ENCODE results near the gene WBP11.
A peak's percentile ranks its signal among the peaks of the same experiment; 100 is the strongest.

Gene WBP11

GRCh38 chr12:14803011-14803829 is at the start of gene WBP11, which contains the start of gene C12orf60:
Gene WBP11, minus strand, starts transcription at chr12:14803478. Its CDS starts 2,095 bp downstream, at chr12:14801383.
Gene C12orf60, plus strand, starts transcription at chr12:14803670. Its CDS starts 19,266 bp downstream, at chr12:14822936.
- peak; percentile 97 for DNase-seq (ENCODE audit: low read depth)

- DNase-seq (ENCODE audit: low read depth): no peak
Measured at GRCh38 chr12:14852880-14853279, 49.6 kb upstream of the WBP11 start.

GRCh38 chr12:14850929-14851663 is 47.8 kb upstream of the WBP11 start:
- DNase-seq (ENCODE audit: low read depth): no peak

- DNase-seq (ENCODE audit: low read depth): no peak
Measured at GRCh38 chr12:14849661-14850060, 46.4 kb upstream of the WBP11 start.

- no peak for DNase-seq (ENCODE audit: low read depth)
Measured at GRCh38 chr12:14846876-14847580, 43.8 kb upstream of the WBP11 start.

- DNase-seq (ENCODE audit: low read depth): no peak
Measured at GRCh38 chr12:14846042-14846587, 42.8 kb upstream of the WBP11 start.

- DNase-seq (ENCODE audit: low read depth): no peak
Measured at GRCh38 chr12:14845350-14845750, 42.1 kb upstream of the WBP11 start.

- DNase-seq (ENCODE audit: low read depth): no peak
Measured at GRCh38 chr12:14844401-14844800, 41.1 kb upstream of the WBP11 start.

GRCh38 chr12:14843425-14843887 is 40.2 kb upstream of the WBP11 start, which contains the start of gene ART4:
Gene ART4, minus strand, starts transcription at chr12:14843526. Its CDS starts 413 bp downstream, at chr12:14843113.
- DNase-seq (ENCODE audit: low read depth): no peak

- DNase-seq (ENCODE audit: low read depth): no peak
Measured at GRCh38 chr12:14842315-14842714, 39.0 kb upstream of the WBP11 start.

GRCh38 chr12:14841761-14842160 is 38.5 kb upstream of the WBP11 start:
- no peak for DNase-seq (ENCODE audit: low read depth)

GRCh38 chr12:14840616-14841015 is 37.3 kb upstream of the WBP11 start:
- no peak for DNase-seq (ENCODE audit: low read depth)

GRCh38 chr12:14839262-14839661 is 36.0 kb upstream of the WBP11 start:
- no peak for DNase-seq (ENCODE audit: low read depth)

- peak; percentile 52 for DNase-seq (ENCODE audit: low read depth)
Measured at GRCh38 chr12:14836336-14837210, 33.3 kb upstream of the WBP11 start.

GRCh38 chr12:14834509-14834908 is 31.2 kb upstream of the WBP11 start:
- DNase-seq (ENCODE audit: low read depth): no peak

- DNase-seq (ENCODE audit: low read depth): no peak
Measured at GRCh38 chr12:14833952-14834351, 30.7 kb upstream of the WBP11 start.

GRCh38 chr12:14833336-14833735 is 30.1 kb upstream of the WBP11 start:
- DNase-seq (ENCODE audit: low read depth): no peak

GRCh38 chr12:14828892-14829291 is 25.6 kb upstream of the WBP11 start:
- no peak for DNase-seq (ENCODE audit: low read depth)

- DNase-seq (ENCODE audit: low read depth): no peak
Measured at GRCh38 chr12:14827043-14827442, 23.8 kb upstream of the WBP11 start.

GRCh38 chr12:14826491-14826890 is 23.2 kb upstream of the WBP11 start:
- no peak for DNase-seq (ENCODE audit: low read depth)

- no peak for DNase-seq (ENCODE audit: low read depth)
Measured at GRCh38 chr12:14825256-14825655, 22.0 kb upstream of the WBP11 start.
